ENCODE measurements around the gene AK5.
"Not testable (repeated sequence)": the region's sequence is repeated elsewhere in the genome, so short reads cannot be mapped to it uniquely, and the experiment has no call there.

AK5 gene

GRCh38 chr1:77394166-77394565 lies 112.3 kb downstream of the AK5 start:
- Histone ChIP-seq H3K4me1 (ENCODE audit: control insufficient read depth, insufficient read depth, low read length) (no peaks in the 10 kb centered on the region), H3K27me3 (ENCODE audit: control insufficient read depth, insufficient read depth, low read length) (no peaks in the 10 kb centered on the region), H3K27ac (ENCODE audit: low read depth, low read length) (no peak overlapping the region)

GRCh38 chr1:77395051-77395450 lies 113.2 kb downstream of the AK5 start:
- no peaks in the 10 kb centered on the region for H3K4me1 ChIP-seq (ENCODE audit: control insufficient read depth, insufficient read depth, low read length)
- H3K36me3 ChIP-seq (ENCODE audit: control insufficient read depth, insufficient read depth, low read length): no peaks in the 10 kb centered on the region
- no peak overlapping the region for H3K27ac ChIP-seq (ENCODE audit: low read depth, low read length)
- H3K9ac ChIP-seq (ENCODE audit: low read length): no peak overlapping the region
- H3K4me3 ChIP-seq (ENCODE audit: low read length): no peak overlapping the region
- no peaks in the 10 kb centered on the region for H3K27me3 ChIP-seq (ENCODE audit: control insufficient read depth, insufficient read depth, low read length)

More at GRCh38 chr1:77394166-77394565, 112.3 kb downstream of the AK5 start:
- H3K36me3 ChIP-seq (ENCODE audit: control insufficient read depth, insufficient read depth, low read length): no peaks in the 10 kb centered on the region
- H3K9ac ChIP-seq (ENCODE audit: low read length): no peak overlapping the region
- no peak overlapping the region for H3K4me3 ChIP-seq (ENCODE audit: low read length)

GRCh38 chr1:77398152-77398551 lies 116.3 kb downstream of the AK5 start:
- Histone ChIP-seq H3K9ac (ENCODE audit: low read length) (no peak overlapping the region), H3K4me1 (ENCODE audit: control insufficient read depth, insufficient read depth, low read length) (no peaks in the 10 kb centered on the region), H3K36me3 (ENCODE audit: control insufficient read depth, insufficient read depth, low read length) (no peaks in the 10 kb centered on the region), H3K4me3 (ENCODE audit: low read length) (no peak overlapping the region), H3K27ac (ENCODE audit: low read depth, low read length) (no peak overlapping the region), H3K27me3 (ENCODE audit: control insufficient read depth, insufficient read depth, low read length) (no peaks in the 10 kb centered on the region)

- no peaks in the 10 kb centered on the region for H3K27me3 ChIP-seq (ENCODE audit: control insufficient read depth, insufficient read depth, low read length)
- no peak overlapping the region for H3K27ac ChIP-seq (ENCODE audit: low read depth, low read length)
- no peaks in the 10 kb centered on the region for H3K4me1 ChIP-seq (ENCODE audit: control insufficient read depth, insufficient read depth, low read length)
- no peak overlapping the region for H3K4me3 ChIP-seq (ENCODE audit: low read length)
- no peaks in the 10 kb centered on the region for H3K36me3 ChIP-seq (ENCODE audit: control insufficient read depth, insufficient read depth, low read length)
- H3K9ac ChIP-seq (ENCODE audit: low read length): no peak overlapping the region
Observed at GRCh38 chr1:77399250-77400086, 117.6 kb downstream of the AK5 start.

GRCh38 chr1:77400781-77401180 lies 119.0 kb downstream of the AK5 start:
- Histone ChIP-seq H3K27me3 (ENCODE audit: control insufficient read depth, insufficient read depth, low read length) (no peaks in the 10 kb centered on the region), H3K36me3 (ENCODE audit: control insufficient read depth, insufficient read depth, low read length) (no peaks in the 10 kb centered on the region), H3K4me3 (ENCODE audit: low read length) (no peak overlapping the region), H3K4me1 (ENCODE audit: control insufficient read depth, insufficient read depth, low read length) (no peaks in the 10 kb centered on the region), H3K27ac (ENCODE audit: low read depth, low read length) (no peak overlapping the region), H3K9ac (ENCODE audit: low read length) (no peak overlapping the region)

GRCh38 chr1:77401384-77401783 lies 119.6 kb downstream of the AK5 start:
- no peaks in the 10 kb centered on the region for H3K36me3 ChIP-seq (ENCODE audit: control insufficient read depth, insufficient read depth, low read length)
- no peaks in the 10 kb centered on the region for H3K27me3 ChIP-seq (ENCODE audit: control insufficient read depth, insufficient read depth, low read length)
- no peak overlapping the region for H3K9ac ChIP-seq (ENCODE audit: low read length)
- no peaks in the 10 kb centered on the region for H3K4me1 ChIP-seq (ENCODE audit: control insufficient read depth, insufficient read depth, low read length)
- no peak overlapping the region for H3K4me3 ChIP-seq (ENCODE audit: low read length)
- no peak overlapping the region for H3K27ac ChIP-seq (ENCODE audit: low read depth, low read length)

- Histone ChIP-seq H3K4me3 (ENCODE audit: low read length) (no peak overlapping the region), H3K27ac (ENCODE audit: low read depth, low read length) (no peak overlapping the region), H3K36me3 (ENCODE audit: control insufficient read depth, insufficient read depth, low read length) (no peaks in the 10 kb centered on the region), H3K27me3 (ENCODE audit: control insufficient read depth, insufficient read depth, low read length) (no peaks in the 10 kb centered on the region), H3K4me1 (ENCODE audit: control insufficient read depth, insufficient read depth, low read length) (no peaks in the 10 kb centered on the region), H3K9ac (ENCODE audit: low read length) (no peak overlapping the region)
Observed at GRCh38 chr1:77405186-77405585, 123.4 kb downstream of the AK5 start.

GRCh38 chr1:77406661-77407060 lies 124.8 kb downstream of the AK5 start:
- H3K27ac ChIP-seq (ENCODE audit: low read depth, low read length): no peak overlapping the region
- H3K9ac ChIP-seq (ENCODE audit: low read length): no peak overlapping the region
- no peaks in the 10 kb centered on the region for H3K4me1 ChIP-seq (ENCODE audit: control insufficient read depth, insufficient read depth, low read length)
- no peaks in the 10 kb centered on the region for H3K36me3 ChIP-seq (ENCODE audit: control insufficient read depth, insufficient read depth, low read length)
- no peaks in the 10 kb centered on the region for H3K27me3 ChIP-seq (ENCODE audit: control insufficient read depth, insufficient read depth, low read length)
- no peak overlapping the region for H3K4me3 ChIP-seq (ENCODE audit: low read length)

- Histone ChIP-seq H3K4me1 (ENCODE audit: control insufficient read depth, insufficient read depth, low read length) (no peaks in the 10 kb centered on the region), H3K27me3 (ENCODE audit: control insufficient read depth, insufficient read depth, low read length) (no peaks in the 10 kb centered on the region), H3K9ac (ENCODE audit: low read length) (no peak overlapping the region), H3K36me3 (ENCODE audit: control insufficient read depth, insufficient read depth, low read length) (no peaks in the 10 kb centered on the region), H3K27ac (ENCODE audit: low read depth, low read length) (no peak overlapping the region), H3K4me3 (ENCODE audit: low read length) (no peak overlapping the region)
Observed at GRCh38 chr1:77407738-77408375, 126.0 kb downstream of the AK5 start.

- H3K27me3 ChIP-seq (ENCODE audit: control insufficient read depth, insufficient read depth, low read length); H3K4me1 ChIP-seq (ENCODE audit: control insufficient read depth, insufficient read depth, low read length); H3K9ac ChIP-seq (ENCODE audit: low read length); H3K4me3 ChIP-seq (ENCODE audit: low read length); H3K36me3 ChIP-seq (ENCODE audit: control insufficient read depth, insufficient read depth, low read length); H3K27ac ChIP-seq (ENCODE audit: low read depth, low read length): not testable (repeated sequence)
Observed at GRCh38 chr1:77408933-77409332, 127.1 kb downstream of the AK5 start.

GRCh38 chr1:77412069-77412819 lies 130.4 kb downstream of the AK5 start:
- Histone ChIP-seq H3K4me1 (ENCODE audit: control insufficient read depth, insufficient read depth, low read length) (no peaks in the 10 kb centered on the region), H3K4me3 (ENCODE audit: low read length) (no peak overlapping the region), H3K27ac (ENCODE audit: low read depth, low read length) (no peak overlapping the region), H3K9ac (ENCODE audit: low read length) (no peak overlapping the region), H3K36me3 (ENCODE audit: control insufficient read depth, insufficient read depth, low read length) (no peaks in the 10 kb centered on the region), H3K27me3 (ENCODE audit: control insufficient read depth, insufficient read depth, low read length) (no peaks in the 10 kb centered on the region)

- Histone ChIP-seq H3K9ac (ENCODE audit: low read length) (no peak overlapping the region), H3K27ac (ENCODE audit: low read depth, low read length) (no peak overlapping the region), H3K36me3 (ENCODE audit: control insufficient read depth, insufficient read depth, low read length) (no peaks in the 10 kb centered on the region), H3K4me3 (ENCODE audit: low read length) (no peak overlapping the region), H3K27me3 (ENCODE audit: control insufficient read depth, insufficient read depth, low read length) (no peaks in the 10 kb centered on the region), H3K4me1 (ENCODE audit: control insufficient read depth, insufficient read depth, low read length) (no peaks in the 10 kb centered on the region)
Observed at GRCh38 chr1:77412820-77413530, 131.2 kb downstream of the AK5 start.
